ENCODE results near the gene CARD9.

The CARD9 gene

GRCh38 chr9:136379003-136379287 is 5.5 kb upstream of the CARD9 start:
- no peak for DNase-seq

GRCh38 chr9:136378170-136379002 is 4.9 kb upstream of the CARD9 start:
- DNase-seq = no peak

DNA sequence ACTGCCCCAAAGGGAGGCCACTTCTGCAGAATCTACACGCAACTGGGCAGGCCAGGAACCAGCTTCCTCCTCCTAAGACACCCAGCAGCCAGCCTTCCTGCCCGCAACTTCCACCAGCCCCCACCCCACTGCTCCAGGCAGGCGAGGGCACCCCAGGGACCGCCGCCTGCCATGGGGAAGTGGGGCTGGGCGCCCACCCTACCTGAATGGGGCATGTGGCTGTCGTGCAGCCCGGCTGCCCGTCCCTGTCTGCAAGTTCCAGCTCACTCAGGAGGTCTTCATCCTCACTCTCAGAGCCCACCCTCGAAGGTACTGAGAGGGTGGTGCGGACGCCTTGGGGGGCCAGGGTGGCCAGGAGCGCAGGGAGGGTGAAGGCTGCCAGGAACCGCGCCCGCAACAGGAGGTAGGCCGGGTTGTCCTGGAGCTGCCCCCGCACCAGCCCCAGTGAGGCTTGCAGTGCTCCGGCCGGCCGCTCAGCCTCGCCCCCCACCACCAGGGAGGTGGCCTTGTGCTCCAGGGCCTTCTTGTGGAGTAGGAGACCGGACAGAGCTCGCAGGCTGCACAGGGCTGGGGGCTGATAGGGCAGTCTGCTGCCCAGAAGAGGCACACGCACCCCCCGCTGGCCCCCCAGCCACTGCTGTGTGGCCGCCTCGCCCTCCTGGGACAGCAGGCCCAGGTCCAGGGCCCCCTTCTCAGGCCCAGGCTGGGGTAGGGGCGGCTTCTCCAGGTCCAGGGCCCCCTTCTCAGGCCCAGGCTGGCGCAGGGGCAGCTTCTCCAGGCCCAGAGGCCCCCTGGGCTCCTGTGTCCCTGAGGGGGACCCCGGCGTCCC is 4.1 kb upstream of the CARD9 start:
- no peak for DNase-seq

- no peak for DNase-seq
These were observed 3.0 kb upstream of the CARD9 start for GRCh38 chr9:136376457-136376856.

DNA sequence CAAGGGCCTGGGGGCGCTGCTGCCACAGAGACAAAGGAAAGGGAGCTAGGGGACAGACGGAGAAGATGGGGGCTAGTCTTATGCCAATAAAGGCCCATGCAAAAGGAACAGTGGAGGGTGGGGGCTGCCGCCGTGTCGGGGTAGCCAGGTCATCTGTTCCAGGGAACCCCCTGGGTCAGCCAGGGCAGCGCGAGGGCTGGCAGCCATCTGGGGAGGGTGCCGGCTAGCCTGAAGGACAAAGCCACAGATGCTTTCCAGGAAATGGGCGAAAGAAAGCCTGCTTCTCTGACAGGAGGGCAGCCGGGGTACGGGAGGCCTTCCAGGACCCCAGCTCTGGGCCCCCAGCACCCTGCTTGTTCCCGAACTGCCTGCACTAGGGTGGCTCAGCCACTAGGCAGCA is 1.6 kb upstream of the CARD9 start:
- no peak for DNase-seq

- no peak for DNase-seq
These were observed 710 bp upstream of the CARD9 start for GRCh38 chr9:136374183-136374575.

GRCh38 chr9:136372561-136373299 is 739 bp downstream of the CARD9 start:
- no peak for DNase-seq

- DNase-seq = no peak
These were observed 1.5 kb downstream of the CARD9 start for GRCh38 chr9:136372006-136372405.

DNA sequence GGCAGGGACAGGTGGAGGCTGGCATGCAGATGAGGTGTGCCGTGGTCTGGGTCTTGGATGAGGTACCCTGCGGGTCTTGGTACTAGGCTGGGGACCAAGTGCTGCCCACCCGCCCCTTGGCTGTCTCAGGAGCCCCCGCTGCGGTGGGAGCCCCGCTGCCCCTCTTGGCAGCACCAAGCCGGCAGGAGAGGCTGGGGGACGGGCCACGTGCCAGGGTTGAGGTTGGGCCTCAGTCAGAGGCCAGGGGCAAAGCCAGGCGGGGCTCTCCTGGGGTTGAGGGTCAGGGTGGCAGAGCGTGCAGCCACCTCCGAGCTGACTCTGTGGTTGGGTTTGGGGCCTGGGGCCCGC is 2.0 kb downstream of the CARD9 start:
- DNase-seq = no peak

- no peak for DNase-seq
These were observed 2.6 kb downstream of the CARD9 start for GRCh38 chr9:136370687-136371532.

DNA sequence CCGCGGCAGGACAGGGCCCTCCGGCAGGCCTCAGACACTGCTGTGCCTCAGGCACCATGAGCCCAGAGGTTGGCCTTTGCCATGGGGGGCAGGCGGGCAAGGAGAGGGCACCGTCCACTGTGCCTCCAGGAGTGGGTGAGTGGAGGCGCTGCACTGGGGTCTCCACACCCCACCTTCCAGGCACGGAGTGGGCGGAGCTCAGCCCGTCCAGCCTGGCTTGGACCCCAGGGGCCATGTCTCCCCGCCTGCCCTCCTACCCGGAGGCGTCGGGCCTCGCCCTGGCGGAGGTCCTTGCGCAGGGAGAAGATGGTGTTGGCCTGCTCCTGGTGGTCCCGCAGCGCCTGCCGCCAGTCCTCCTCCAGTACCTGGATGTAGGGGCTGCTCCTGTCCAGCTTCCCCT is 3.4 kb downstream of the CARD9 start:
- DNase-seq = no peak

- no peak for DNase-seq
These were observed 5.3 kb downstream of the CARD9 start for GRCh38 chr9:136368190-136368589.

DNA sequence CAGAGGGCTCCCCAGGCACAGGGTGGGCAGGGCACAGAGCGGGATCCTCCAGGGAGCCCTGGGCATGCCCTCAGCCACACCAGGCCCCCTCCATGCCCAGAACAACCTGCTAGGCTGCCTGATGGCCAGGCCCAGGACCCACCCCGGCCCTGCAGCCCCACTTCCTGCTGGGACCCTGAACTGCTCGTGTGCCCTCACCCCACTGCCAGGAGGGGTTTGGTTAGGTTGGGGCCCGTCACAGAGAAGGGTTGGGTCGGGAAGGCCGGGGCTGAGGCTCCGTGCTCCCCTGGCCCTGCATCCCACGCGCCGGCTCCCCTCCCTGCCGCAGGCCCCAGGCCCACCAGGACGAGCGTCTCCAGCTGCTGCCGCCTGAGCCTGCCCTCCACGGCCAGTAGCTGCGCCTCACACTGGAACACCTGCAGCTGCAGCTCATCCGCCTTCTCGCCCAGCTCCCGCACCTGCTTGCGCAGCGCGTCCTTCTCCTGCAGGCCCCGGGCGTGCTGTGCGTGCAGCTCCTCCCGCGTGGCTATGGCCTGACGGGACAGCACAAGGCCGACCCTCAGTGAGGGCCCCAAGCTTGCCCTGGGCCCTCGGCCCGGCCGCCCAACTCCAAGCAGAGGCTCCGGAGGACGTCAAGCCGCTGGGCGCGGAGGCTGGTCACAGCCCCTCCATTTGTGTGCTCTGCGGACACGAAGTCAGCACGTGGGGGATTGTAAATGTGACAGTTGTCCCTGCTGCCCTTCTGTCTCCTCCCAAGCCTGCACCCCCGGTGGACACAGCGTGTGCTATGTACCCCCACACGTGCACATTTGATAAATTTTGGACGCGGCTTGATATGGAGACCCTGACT is 5.9 kb downstream of the CARD9 start:
- DNase-seq = no peak

DNA sequence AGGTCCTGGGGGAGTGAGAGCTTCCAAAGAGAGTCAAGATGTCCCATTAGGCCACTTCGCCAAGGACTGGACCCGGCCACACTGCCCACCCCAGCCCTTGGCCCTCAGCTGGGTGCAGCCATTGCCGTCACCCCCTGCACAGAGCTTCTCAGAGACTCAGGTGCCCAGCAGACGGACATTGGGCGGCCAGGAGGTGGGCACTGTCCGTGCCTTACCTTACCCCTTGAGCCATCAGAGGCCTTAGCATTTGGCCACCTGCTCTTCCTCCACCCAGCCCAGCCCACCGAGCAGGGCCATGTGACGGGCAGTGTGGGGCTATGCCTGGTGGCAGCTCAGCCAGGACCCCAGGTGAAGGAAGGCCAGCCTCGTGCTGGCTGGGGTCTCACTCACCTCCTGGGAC is 6.6 kb downstream of the CARD9 start:
- DNase-seq = no peak

DNA sequence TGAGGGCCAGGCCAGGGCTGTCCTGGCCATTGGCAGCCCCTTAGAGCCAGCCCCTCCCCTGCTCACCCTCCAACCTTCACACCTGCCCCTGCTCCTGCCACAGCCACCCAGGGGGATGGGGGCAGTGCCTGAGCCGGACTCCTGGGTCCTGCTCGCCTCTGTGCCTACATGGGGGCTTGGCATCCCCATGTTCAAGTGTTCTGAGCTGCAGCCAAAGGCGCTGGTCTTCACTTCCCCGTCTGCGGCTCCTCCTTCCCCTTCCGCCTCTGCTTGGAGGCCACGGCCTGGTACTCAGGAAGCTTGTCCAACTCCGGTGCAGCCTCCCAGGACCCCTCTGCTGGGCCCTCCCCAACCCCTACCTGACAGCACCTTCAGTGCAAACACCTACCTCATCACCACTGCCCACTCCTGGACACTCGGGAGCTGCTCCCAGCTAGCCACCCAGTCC is 7.7 kb downstream of the CARD9 start:
- no peak for DNase-seq

DNA sequence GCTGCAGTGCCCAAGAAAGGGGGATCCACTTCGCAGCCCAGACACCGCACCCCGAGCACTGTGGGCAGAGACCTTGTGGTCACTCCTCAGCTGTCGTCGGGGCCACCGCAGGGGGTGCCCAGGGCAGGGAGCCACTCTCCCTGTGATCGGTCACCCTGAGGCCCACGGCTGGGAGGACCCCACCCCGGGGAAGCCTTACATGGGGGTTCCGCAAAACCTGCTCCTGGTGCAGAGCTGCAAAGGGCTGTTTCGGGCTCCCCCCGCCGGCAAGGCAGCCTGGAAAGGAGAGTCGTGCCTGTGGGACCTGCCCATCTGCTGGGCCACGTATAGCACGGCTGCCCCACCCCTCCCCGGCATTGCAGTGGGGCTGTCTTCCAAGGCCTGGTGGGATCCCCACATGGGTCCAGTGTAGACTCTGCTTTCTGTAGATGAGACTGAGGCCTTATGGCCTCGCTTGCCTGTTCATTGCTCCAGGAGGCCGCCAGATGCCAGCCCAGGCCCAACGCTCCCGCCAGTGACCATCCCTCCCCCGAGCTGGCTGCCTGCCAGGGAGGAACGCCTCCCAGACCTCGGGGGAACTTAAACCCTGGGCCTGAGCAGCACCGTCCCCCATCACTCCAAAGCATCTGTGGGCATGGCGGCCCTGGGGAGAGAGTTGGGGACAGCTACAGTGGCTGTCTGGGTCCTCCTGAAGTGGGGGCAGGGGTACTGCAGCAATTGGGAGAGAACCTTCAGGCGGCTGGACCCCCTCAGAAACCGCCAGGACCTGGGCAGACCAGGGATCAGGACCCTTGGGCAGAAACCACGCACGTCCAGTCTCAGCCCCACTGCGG is 8.3 kb downstream of the CARD9 start:
- DNase-seq = no peak

- no peak for DNase-seq
These were observed 9.3 kb downstream of the CARD9 start for GRCh38 chr9:136363949-136364748.

GRCh38 chr9:136363106-136363948 is 10.1 kb downstream of the CARD9 start, which contains the start of gene DNLZ:
Gene DNLZ (minus strand): TSS chr9:136363744. CDS start chr9:136363714, 30 bp downstream.
- peak; percentile 85 to 91 (median 88) for DNase-seq

- DNase-seq = no peak
These were observed 11.1 kb downstream of the CARD9 start for GRCh38 chr9:136362450-136362784.

Measured in activated naive CD4-positive, alpha-beta T cell (primary cell).